ENCODE results near the gene GCSAML. TPM values are rescaled to one million over a fixed set of nuclear protein-coding genes. Genes with fewer than 3 reads are reported as not detected.

GCSAML gene
- polyA plus RNA-seq, 4 donors, result 0.61 to 1.1 (median 0.84) TPM

- DNase-seq (ENCODE audit: low read depth in 4 of 4, low spot score in 3 of 4), result no peak
Observed at GRCh38 chr1:247562198-247562597, 13.3 kb downstream of the GCSAML start.

DNA sequence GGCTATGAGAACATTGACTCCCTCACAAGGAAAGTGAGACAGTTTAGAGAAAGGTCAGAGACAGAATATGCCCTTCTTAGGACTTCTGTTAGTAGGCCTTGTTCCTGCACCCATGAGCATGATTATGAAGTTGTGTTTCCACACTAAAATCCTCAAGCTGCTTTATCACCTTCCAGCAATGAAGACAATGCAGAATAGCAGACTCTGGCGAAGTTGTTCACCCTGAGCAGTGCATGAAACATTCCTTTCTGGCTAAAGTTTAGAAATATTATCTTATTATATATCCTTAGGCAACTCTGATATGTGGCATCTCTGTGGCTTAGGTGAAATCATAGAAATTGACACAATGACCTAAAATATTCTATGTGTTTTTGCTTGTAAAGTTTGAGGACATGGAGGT lies 25.3 kb downstream of the GCSAML start:
- DNase-seq (ENCODE audit: low read depth in 4 of 4, low spot score in 3 of 4), result no peak

DNA sequence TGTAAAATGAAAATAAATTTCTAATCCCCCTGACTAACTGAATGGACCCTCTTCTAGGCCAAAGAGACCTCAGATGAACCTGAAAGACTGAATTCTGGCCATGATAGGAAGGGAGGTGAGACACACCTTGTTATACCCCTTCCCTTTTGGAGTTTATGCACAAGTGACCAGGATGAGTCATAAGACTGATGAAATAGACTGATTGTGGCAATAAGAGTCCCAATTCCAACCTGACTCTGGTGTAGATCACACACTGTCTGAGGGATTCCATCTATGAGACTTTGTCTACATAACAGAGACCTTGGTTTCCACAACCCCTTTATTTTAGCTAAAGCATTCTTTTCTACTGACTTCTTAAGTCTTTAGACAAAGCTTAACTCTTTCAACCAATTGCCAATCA lies 25.7 kb downstream of the GCSAML start:
- no peak for DNase-seq (ENCODE audit: low read depth in 4 of 4, low spot score in 3 of 4)

DNA sequence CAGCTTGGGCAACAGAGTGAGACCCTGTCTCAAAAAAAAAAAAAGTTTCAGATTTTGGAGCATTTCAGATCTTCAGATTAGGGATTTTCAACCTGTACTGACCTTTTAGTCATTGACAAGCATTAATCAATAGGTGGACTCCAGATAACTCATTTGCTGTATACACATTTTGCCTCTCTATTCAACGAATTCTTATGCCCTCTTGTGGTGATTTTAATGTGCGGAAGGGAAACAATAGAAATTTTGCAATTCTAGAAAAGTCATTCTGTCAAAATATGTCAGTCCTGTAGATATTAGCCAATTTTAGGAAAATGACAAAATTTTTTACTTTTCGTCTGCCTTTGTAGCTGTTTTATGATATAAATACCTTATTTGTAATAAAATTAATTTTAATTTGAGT lies 27.6 kb downstream of the GCSAML start:
- no peak for DNase-seq (ENCODE audit: low read depth in 4 of 4, low spot score in 3 of 4)

GRCh38 chr1:247578946-247579460 lies 30.1 kb downstream of the GCSAML start:
- no peak for DNase-seq (ENCODE audit: low read depth in 4 of 4, low spot score in 3 of 4)

GRCh38 chr1:247588060-247588459 lies 39.1 kb downstream of the GCSAML start, which contains the start of gene OR2G2:
OR2G2 (plus strand) TSS chr1:247588360; CDS start chr1:247588360, 0 bp downstream.
- DNase-seq (ENCODE audit: low read depth in 4 of 4, low spot score in 3 of 4), result no peak

DNA sequence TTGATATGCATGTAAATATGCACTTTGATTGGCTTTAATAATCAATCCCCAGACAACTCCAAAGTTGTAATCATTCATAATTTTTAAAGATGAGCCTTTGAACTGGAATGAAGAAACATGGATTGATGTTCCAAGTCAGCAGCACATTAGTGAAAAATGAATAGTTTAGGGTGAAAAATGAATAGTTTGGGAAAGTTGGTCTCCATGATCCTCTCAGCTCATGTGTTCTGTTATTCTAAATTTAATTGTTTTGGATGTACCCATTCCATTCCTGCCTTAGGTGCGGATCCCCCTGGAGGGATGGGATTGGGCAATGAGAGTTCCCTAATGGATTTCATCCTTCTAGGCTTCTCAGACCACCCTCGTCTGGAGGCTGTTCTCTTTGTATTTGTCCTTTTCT lies 56.4 kb downstream of the GCSAML start, which contains the start of gene OR2G3:
TSS of gene OR2G3 (plus strand) at position 301 of the 400 bp plus-strand sequence. CDS start at position 301, 0 bp downstream.
- no peak for DNase-seq (ENCODE audit: low read depth in 4 of 4, low spot score in 3 of 4)

- DNase-seq (ENCODE audit: low read depth in 4 of 4, low spot score in 3 of 4), result no peak
Observed at GRCh38 chr1:247613405-247613804, 64.5 kb downstream of the GCSAML start.

GRCh38 chr1:247614625-247615024 lies 65.7 kb downstream of the GCSAML start:
- no peak for DNase-seq (ENCODE audit: low read depth in 4 of 4, low spot score in 3 of 4)

Other genes with a start within 250 kb of the GCSAML start
- gene ZNF496, start 217.3 kb upstream of the GCSAML start, polyA plus RNA-seq (ENCODE audit: insufficient read length in 4 of 4), result 10 to 100 TPM; 31.0 to 45.1 (median 35.9) TPM
- 1 to 10 TPM in 2 of 4 donors, under 1 TPM in 2; 0.87 to 2.1 (median 1.2) TPM for gene NLRP3, start 133.0 kb upstream of the GCSAML start, polyA plus RNA-seq (ENCODE audit: insufficient read length in 4 of 4)
- gene OR2B11, start 91.0 kb upstream of the GCSAML start, polyA plus RNA-seq (ENCODE audit: insufficient read length in 4 of 4), result under 1 TPM in 3 of 4 donors, not detected in 1; 0.04 to 0.12 (median 0.07) TPM
- gene OR2C3, start 12.7 kb upstream of the GCSAML start, polyA plus RNA-seq (ENCODE audit: insufficient read length in 4 of 4), result 1 to 10 TPM in 1 of 4 donors, under 1 TPM in 3; 0.55 to 1.7 (median 0.75) TPM
- not detected for gene OR2G2, start 39.2 kb downstream of the GCSAML start, polyA plus RNA-seq (ENCODE audit: insufficient read length in 4 of 4)
- gene OR2G3, start 56.5 kb downstream of the GCSAML start, polyA plus RNA-seq (ENCODE audit: insufficient read length in 4 of 4), result not detected
- not detected for gene OR13G1, start 130.6 kb downstream of the GCSAML start, polyA plus RNA-seq (ENCODE audit: insufficient read length in 4 of 4)
- not detected for gene OR6F1, start 167.5 kb downstream of the GCSAML start, polyA plus RNA-seq (ENCODE audit: insufficient read length in 4 of 4)
- not detected for gene OR14K1, start 189.5 kb downstream of the GCSAML start, polyA plus RNA-seq (ENCODE audit: insufficient read length in 4 of 4)
- gene OR14A2, start 199.0 kb downstream of the GCSAML start, polyA plus RNA-seq (ENCODE audit: insufficient read length in 4 of 4), result not detected
- gene OR1C1, start 211.4 kb downstream of the GCSAML start, polyA plus RNA-seq (ENCODE audit: insufficient read length in 4 of 4), result not detected